ENCODE measurements around the gene EFEMP1. TPM values are rescaled to one million over a fixed set of nuclear protein-coding genes. Genes with fewer than 3 reads are reported as not detected.

EFEMP1 gene
- total RNA-seq, 1 experiment from 2014 or later, result 24.0 TPM

DNA sequence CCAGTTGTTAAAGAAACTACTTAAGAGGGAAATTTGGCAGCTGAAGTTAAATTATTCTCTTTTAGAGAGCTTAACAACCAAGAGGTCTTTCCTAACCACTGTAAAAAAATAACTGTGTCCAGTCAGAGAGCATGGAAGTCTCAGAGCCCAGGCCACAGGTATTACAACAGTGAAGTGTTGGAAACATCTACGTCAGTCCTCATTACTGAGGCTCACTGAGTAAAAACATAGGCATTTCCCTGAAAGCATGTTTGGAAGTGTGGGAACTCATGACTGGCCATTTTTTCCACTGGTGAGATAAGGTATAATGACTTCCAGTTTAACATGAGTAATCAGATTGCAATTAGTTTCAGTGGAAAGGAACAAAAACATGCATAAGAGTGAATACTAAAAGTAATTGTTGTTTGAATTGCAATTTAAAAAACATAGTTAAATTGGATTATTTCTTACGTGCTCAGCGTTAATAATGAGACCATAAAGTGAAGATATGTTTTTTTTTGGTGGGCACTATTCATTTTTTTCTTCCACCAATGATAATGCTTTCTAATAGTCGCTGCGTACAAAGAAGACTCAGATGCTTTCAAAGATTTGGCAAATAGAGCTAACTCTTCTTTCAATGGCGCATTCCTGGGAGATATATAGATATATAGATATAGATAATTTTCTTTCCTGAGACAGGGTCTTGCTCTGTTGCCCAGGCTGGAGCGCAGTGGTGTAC, 60.8 kb downstream of the EFEMP1 start (continued):
- TF ChIP-seq, protein P1, sequence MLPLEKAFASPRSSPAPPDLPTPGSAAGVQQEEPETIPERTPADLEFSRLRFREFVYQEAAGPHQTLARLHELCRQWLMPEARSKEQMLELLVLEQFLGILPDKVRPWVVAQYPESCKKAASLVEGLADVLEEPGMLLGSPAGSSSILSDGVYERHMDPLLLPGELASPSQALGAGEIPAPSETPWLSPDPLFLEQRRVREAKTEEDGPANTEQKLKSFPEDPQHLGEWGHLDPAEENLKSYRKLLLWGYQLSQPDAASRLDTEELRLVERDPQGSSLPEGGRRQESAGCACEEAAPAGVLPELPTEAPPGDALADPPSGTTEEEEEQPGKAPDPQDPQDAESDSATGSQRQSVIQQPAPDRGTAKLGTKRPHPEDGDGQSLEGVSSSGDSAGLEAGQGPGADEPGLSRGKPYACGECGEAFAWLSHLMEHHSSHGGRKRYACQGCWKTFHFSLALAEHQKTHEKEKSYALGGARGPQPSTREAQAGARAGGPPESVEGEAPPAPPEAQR (CRISPR knock-in tag; IDR thresholded peaks at IDR 0.05), result no peak
- no peak for TF ChIP-seq ZNF396 (CRISPR knock-in tag; IDR thresholded peaks at IDR 0.05; ENCODE audit: borderline replicate concordance)
- TF ChIP-seq OVOL2 (CRISPR knock-in tag; IDR thresholded peaks at IDR 0.05; ENCODE audit: borderline replicate concordance), result no peak

DNA sequence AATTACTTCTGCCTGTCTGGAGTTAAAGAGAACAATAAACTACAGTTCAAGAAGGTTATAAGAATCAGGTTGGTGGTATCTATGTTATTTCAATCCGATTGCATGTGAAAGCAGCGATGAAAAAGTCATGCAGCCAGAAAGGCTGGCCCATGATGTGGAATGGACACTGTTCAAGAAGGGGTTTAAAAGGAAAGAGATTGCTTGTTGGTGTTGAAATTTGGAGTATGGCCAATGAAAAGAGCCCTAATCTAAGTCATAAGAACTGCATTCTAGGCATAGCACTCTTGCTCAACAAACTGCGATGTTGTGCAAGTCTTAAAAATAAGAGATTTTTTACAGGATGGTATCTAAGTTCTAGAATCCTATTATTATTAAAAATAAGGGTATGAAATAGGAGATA, 61.3 kb downstream of the EFEMP1 start:
- ATAC-seq, result no peak
- H3K27me3 Mint-ChIP-seq (ENCODE audit: low read depth), result no peaks in the 10 kb centered on the region
- TF ChIP-seq, protein P2, sequence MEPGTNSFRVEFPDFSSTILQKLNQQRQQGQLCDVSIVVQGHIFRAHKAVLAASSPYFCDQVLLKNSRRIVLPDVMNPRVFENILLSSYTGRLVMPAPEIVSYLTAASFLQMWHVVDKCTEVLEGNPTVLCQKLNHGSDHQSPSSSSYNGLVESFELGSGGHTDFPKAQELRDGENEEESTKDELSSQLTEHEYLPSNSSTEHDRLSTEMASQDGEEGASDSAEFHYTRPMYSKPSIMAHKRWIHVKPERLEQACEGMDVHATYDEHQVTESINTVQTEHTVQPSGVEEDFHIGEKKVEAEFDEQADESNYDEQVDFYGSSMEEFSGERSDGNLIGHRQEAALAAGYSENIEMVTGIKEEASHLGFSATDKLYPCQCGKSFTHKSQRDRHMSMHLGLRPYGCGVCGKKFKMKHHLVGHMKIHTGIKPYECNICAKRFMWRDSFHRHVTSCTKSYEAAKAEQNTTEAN (CRISPR knock-in tag; IDR thresholded peaks at IDR 0.05), result no peak
- H3K27ac Mint-ChIP-seq, result no peak overlapping the region
- H3K4me1 Mint-ChIP-seq, result peaks cover 3% of the 10 kb centered on the region
- DNase-seq (ENCODE audit: low spot score), result no peak
- H3K4me3 Mint-ChIP-seq, result no peak overlapping the region
- ChIA-PET POLR2A (no interaction called here), CTCF (no interaction called here)
- no peaks in the 10 kb centered on the region for H3K9me3 Mint-ChIP-seq
- H3K36me3 Mint-ChIP-seq, result no peaks in the 10 kb centered on the region

DNA sequence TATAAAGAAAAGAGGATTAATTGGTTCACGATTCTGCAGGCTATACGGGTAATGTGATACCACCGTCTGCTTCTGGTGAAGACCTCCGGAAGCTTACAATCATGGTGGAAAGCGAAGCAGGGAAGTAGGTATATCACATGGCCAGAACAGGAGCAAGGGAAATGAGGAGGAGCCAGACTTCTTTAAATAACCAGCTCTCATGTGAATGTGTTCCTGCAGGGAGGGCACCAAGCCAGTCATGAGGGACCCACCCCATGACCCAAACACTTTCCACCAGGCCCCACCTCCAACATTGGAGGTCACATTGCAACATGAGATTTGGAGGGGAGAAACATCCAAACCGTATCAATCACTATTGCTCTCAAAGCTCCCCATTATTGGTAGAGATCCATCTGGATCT, 61.8 kb downstream of the EFEMP1 start:
- TF ChIP-seq TCF7 (CRISPR knock-in tag; IDR thresholded peaks at IDR 0.05; ENCODE audit: low read depth), result no peak
- TF ChIP-seq, protein P3, sequence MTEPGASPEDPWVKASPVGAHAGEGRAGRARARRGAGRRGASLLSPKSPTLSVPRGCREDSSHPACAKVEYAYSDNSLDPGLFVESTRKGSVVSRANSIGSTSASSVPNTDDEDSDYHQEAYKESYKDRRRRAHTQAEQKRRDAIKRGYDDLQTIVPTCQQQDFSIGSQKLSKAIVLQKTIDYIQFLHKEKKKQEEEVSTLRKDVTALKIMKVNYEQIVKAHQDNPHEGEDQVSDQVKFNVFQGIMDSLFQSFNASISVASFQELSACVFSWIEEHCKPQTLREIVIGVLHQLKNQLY (CRISPR knock-in tag; IDR thresholded peaks at IDR 0.05), result no peak
- TF ChIP-seq, protein P4, sequence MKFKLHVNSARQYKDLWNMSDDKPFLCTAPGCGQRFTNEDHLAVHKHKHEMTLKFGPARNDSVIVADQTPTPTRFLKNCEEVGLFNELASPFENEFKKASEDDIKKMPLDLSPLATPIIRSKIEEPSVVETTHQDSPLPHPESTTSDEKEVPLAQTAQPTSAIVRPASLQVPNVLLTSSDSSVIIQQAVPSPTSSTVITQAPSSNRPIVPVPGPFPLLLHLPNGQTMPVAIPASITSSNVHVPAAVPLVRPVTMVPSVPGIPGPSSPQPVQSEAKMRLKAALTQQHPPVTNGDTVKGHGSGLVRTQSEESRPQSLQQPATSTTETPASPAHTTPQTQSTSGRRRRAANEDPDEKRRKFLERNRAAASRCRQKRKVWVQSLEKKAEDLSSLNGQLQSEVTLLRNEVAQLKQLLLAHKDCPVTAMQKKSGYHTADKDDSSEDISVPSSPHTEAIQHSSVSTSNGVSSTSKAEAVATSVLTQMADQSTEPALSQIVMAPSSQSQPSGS (CRISPR knock-in tag; IDR thresholded peaks at IDR 0.05; ENCODE audit: borderline replicate concordance, low read depth), result no peak
- TF ChIP-seq, protein P5, sequence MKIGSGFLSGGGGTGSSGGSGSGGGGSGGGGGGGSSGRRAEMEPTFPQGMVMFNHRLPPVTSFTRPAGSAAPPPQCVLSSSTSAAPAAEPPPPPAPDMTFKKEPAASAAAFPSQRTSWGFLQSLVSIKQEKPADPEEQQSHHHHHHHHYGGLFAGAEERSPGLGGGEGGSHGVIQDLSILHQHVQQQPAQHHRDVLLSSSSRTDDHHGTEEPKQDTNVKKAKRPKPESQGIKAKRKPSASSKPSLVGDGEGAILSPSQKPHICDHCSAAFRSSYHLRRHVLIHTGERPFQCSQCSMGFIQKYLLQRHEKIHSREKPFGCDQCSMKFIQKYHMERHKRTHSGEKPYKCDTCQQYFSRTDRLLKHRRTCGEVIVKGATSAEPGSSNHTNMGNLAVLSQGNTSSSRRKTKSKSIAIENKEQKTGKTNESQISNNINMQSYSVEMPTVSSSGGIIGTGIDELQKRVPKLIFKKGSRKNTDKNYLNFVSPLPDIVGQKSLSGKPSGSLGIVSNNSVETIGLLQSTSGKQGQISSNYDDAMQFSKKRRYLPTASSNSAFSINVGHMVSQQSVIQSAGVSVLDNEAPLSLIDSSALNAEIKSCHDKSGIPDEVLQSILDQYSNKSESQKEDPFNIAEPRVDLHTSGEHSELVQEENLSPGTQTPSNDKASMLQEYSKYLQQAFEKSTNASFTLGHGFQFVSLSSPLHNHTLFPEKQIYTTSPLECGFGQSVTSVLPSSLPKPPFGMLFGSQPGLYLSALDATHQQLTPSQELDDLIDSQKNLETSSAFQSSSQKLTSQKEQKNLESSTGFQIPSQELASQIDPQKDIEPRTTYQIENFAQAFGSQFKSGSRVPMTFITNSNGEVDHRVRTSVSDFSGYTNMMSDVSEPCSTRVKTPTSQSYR (CRISPR knock-in tag; IDR thresholded peaks at IDR 0.05), result no peak
- TF ChIP-seq, protein P6, sequence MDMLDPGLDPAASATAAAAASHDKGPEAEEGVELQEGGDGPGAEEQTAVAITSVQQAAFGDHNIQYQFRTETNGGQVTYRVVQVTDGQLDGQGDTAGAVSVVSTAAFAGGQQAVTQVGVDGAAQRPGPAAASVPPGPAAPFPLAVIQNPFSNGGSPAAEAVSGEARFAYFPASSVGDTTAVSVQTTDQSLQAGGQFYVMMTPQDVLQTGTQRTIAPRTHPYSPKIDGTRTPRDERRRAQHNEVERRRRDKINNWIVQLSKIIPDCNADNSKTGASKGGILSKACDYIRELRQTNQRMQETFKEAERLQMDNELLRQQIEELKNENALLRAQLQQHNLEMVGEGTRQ (CRISPR knock-in tag; IDR thresholded peaks at IDR 0.05), result no peak
- no peak for TF ChIP-seq ZNF232 (CRISPR knock-in tag; IDR thresholded peaks at IDR 0.05)
- no peak for TF ChIP-seq PRRX2 (CRISPR knock-in tag; IDR thresholded peaks at IDR 0.05)
- TF ChIP-seq, protein P7, sequence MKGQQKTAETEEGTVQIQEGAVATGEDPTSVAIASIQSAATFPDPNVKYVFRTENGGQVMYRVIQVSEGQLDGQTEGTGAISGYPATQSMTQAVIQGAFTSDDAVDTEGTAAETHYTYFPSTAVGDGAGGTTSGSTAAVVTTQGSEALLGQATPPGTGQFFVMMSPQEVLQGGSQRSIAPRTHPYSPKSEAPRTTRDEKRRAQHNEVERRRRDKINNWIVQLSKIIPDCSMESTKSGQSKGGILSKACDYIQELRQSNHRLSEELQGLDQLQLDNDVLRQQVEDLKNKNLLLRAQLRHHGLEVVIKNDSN (CRISPR knock-in tag; IDR thresholded peaks at IDR 0.05), result no peak
- no peak for TF ChIP-seq CREB1 (CRISPR knock-in tag; IDR thresholded peaks at IDR 0.05)
- TF ChIP-seq, protein P8, sequence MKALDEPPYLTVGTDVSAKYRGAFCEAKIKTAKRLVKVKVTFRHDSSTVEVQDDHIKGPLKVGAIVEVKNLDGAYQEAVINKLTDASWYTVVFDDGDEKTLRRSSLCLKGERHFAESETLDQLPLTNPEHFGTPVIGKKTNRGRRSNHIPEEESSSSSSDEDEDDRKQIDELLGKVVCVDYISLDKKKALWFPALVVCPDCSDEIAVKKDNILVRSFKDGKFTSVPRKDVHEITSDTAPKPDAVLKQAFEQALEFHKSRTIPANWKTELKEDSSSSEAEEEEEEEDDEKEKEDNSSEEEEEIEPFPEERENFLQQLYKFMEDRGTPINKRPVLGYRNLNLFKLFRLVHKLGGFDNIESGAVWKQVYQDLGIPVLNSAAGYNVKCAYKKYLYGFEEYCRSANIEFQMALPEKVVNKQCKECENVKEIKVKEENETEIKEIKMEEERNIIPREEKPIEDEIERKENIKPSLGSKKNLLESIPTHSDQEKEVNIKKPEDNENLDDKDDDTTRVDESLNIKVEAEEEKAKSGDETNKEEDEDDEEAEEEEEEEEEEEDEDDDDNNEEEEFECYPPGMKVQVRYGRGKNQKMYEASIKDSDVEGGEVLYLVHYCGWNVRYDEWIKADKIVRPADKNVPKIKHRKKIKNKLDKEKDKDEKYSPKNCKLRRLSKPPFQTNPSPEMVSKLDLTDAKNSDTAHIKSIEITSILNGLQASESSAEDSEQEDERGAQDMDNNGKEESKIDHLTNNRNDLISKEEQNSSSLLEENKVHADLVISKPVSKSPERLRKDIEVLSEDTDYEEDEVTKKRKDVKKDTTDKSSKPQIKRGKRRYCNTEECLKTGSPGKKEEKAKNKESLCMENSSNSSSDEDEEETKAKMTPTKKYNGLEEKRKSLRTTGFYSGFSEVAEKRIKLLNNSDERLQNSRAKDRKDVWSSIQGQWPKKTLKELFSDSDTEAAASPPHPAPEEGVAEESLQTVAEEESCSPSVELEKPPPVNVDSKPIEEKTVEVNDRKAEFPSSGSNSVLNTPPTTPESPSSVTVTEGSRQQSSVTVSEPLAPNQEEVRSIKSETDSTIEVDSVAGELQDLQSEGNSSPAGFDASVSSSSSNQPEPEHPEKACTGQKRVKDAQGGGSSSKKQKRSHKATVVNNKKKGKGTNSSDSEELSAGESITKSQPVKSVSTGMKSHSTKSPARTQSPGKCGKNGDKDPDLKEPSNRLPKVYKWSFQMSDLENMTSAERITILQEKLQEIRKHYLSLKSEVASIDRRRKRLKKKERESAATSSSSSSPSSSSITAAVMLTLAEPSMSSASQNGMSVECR (CRISPR knock-in tag; IDR thresholded peaks at IDR 0.05; ENCODE audit: borderline replicate concordance), result no peak
- Mint-ChIP-seq H3K27me3 (ENCODE audit: low read depth) (no peaks in the 10 kb centered on the region), H3K36me3 (no peaks in the 10 kb centered on the region), H3K4me3 (no peak overlapping the region), H3K4me1 (peaks cover 6% of the 10 kb centered on the region), H3K9me3 (no peaks in the 10 kb centered on the region), H3K27ac (no peak overlapping the region)
- ChIA-PET POLR2A (no interaction called here), CTCF (interaction anchor here (0.5 kb wide), 1 partner anchor 34 kb away, joined by 4 read pairs; no protein-coding TSS in a partner anchor)
- ATAC-seq (no peak), DNase-seq (ENCODE audit: low spot score) (no peak)

Measured in WTC11 (cell line).